ENCODE results near the gene DNAJB5.
"Not testable (repeated sequence)": the region's sequence is repeated elsewhere in the genome, so short reads cannot be mapped to it uniquely, and the experiment has no call there.

The DNAJB5 gene

GRCh38 chr9:35000535-35001284 lies 11.2 kb downstream of the DNAJB5 start:
- no peak for DNase-seq (ENCODE audit: low read depth)

GRCh38 chr9:35001285-35001677 lies 11.7 kb downstream of the DNAJB5 start:
- no peak for DNase-seq (ENCODE audit: low read depth)

DNA sequence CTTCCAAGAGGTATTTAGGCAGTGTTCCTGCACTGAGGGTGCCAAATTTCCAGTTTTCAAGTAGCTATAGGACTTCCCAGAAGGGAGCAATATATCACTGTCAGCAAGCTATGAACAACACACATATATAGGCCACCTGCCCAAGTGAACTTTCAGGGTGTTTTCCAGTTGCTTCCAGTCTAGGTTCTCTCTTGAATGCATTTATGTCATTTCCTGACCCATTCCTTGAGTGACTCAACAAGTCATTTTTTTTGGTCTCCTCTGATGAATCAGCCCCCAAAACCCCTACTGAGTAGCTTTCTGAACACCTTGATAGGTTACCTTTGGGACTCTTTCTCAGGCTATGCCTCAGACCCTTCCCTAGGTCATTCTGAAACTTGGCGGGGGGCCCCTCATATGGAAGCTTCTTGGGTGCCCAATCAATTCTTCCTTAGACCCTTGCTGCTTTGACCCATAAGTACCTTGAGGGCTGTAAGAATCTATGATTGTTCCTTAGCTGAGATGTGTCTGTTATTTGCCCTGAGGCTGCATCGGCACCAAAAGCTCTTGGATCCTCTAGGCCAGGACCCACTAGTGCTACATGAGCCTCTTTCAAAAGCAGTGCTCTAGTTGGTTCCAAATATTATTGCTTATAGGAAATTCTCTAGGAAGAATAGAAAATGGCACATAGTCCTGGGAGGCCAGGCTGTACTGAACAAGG lies 12.4 kb downstream of the DNAJB5 start:
- no peak for DNase-seq (ENCODE audit: low read depth)

- no peak for DNase-seq (ENCODE audit: low read depth)
Observed at GRCh38 chr9:35002623-35003022, 13.1 kb downstream of the DNAJB5 start.

DNA sequence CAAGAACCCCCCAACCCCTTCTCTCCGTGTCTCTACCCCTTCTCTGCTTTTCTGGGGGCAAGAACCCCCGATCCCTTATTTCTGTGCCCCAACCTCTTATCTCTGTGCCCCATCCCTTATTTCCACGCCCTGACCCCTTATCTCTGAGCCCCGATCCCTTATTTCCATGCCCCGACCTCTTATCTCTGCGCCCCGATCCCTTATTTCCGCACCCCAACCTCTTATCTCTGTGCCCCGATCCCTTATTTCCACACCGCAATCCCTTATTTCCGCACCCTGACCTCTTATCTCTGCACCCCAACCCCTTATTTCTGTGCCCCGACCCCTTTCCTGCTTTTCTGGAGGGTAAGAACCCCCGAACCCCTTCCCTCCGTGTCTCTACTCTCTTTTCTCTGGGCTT lies 14.8 kb downstream of the DNAJB5 start:
- DNase-seq (ENCODE audit: low read depth): not testable (repeated sequence)

DNA sequence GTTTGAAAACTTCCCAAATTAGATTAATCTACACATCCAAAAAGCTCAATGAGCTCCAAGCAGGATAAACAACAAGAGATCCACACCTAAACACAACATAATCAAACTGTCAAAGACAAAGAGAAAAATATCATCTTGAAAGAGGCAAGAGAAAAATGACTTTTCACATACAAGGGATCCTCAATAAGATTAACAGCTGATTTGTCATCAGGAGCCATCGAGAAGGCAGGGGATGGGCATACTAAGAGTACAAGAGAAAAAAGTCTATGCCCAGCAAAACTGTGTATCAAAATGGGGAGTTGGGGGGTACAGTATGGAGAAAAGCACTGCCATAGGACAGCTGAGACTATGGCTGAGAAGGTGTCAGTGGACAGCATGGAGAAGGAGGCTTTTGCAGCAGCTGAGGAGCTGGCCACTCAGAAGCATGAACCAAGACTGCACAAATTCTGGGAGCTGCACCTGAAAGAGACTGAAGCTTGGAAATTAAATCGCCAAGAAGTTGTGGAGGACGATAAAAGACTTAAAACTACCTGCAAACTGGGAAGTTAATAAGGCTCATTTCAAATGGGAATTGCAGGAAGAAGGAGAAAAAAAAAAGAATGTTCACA lies 20.9 kb downstream of the DNAJB5 start:
- DNase-seq (ENCODE audit: low read depth): no peak

GRCh38 chr9:35014517-35014916 lies 25.0 kb downstream of the DNAJB5 start:
- no peak for DNase-seq (ENCODE audit: low read depth)

DNA sequence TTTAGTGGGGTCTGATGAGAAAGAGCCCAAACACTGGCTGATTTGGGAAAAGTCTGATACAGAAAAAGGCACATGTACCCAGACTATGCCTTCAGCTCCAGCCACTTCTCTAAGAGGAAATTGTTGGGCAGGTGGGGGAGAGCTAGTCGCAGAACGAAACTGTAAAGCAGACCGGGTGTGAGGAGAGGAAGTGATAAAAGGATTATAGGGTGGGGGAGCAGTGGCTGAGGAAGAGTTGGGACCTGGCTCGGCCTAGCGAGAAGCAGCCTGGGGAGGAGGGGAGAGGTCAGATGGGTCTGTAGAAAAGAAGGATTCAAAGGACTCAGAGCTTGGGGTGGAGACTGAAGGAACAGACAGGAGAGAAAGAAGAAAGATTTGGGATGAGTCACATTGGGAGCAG lies 33.9 kb downstream of the DNAJB5 start:
- not testable (repeated sequence) for DNase-seq (ENCODE audit: low read depth)

DNA sequence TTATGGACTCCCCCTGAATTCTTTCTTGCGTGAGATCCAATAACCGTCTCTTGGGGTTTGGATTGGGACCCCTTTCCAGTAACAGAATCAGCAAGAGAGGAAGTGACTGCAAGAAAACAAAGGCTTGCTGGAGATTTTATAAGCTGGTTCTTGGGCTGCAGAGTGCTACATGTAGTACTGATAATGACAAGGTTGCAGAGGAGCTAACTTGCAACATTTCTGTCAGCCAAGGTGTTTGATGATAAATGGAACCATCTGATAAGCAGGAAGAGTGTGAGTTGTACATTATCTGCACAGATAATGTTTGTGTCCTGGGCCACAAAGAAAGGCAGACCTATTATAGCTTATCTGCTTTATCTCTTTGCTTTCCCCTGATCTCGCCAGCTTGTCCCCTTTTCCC lies 37.1 kb downstream of the DNAJB5 start:
- DNase-seq (ENCODE audit: low read depth): no peak

GRCh38 chr9:35027374-35027773 lies 37.8 kb downstream of the DNAJB5 start:
- no peak for DNase-seq (ENCODE audit: low read depth)

GRCh38 chr9:35027860-35028259 lies 38.3 kb downstream of the DNAJB5 start:
- DNase-seq (ENCODE audit: low read depth): no peak

GRCh38 chr9:35028341-35028740 lies 38.8 kb downstream of the DNAJB5 start:
- DNase-seq (ENCODE audit: low read depth): no peak

DNA sequence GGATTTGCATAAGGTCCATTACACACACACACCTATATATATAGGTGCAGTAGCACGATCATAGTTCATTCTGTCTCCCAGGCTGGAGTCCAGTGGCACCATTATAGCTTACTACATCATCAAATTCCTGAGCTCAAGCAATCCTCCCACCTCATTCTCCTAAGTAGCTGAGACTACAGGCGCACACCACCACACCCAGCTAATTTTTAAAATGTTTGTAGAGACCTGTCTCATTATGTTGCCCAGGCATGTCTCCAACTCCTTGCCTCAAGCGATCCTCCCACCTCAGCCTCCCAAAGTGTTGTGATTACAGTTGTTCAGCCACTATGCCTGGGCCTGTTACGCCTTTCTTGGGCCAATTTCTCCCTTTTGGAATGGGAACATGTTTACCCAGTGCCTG lies 39.7 kb downstream of the DNAJB5 start:
- DNase-seq (ENCODE audit: low read depth): no peak

GRCh38 chr9:35029852-35030251 lies 40.3 kb downstream of the DNAJB5 start:
- DNase-seq (ENCODE audit: low read depth): no peak

DNA sequence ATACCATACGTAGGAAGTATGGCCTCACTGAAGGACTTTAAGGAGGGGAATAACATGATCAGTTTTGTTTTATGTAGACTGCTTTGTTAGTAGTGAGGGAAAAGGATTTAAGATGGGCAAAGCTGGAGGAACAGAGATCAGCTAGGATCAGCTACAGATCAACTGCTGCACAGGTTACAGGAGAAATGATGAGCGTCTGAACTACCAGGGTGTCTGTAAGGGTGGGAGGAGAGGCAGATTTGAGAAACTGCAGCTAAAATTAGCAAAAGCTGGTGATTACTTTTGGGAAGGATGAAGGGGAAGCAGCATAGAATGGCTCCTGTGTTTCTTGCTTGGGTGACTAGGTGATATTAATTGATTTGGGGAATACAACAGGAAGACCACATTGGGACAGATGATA lies 43.6 kb downstream of the DNAJB5 start:
- DNase-seq (ENCODE audit: low read depth): no peak

DNA sequence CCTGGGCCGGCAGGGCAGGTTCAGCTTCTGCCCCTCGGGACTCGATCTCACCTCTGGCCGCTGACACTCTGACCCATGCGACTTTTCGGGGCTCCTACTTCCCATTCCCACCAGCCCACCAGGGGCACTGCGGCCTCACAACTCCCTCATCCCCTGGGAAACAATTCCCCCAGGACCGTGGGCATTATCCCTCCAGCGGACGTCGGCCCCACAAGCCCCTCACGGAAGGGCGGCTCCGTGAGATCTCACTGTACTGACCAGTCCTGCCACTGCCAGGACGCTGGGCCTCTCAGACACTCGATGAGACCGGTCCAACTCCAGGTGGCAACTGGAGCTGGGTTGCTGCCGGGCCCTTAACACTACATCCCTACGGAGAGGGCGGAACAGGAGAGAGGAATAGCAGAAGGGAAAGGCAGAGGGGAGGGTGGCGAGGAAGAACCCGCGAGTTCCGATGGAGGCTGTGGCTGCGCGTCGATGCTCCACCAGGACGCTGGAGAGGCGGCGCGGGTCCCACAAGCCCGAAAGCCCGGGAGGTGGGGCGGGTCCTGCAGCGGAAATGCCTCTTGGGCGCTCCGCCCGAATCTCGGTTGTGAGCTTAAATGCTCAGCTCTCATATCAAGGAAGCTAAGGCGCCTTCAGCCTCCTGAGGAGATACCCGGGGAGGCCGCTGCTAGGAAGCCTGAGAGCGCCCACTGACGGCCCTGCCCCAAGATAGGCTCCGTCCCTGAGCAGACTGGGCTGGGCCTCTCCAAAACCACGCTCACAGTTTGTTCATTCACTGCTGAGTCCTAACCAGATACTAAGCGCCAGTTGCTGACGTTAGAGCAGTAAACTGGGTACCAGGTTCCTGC lies 46.5 kb downstream of the DNAJB5 start:
- DNase-seq (ENCODE audit: low read depth): no peak

GRCh38 chr9:35042081-35042604 lies 52.6 kb downstream of the DNAJB5 start:
- no peak for DNase-seq (ENCODE audit: low read depth)

DNA sequence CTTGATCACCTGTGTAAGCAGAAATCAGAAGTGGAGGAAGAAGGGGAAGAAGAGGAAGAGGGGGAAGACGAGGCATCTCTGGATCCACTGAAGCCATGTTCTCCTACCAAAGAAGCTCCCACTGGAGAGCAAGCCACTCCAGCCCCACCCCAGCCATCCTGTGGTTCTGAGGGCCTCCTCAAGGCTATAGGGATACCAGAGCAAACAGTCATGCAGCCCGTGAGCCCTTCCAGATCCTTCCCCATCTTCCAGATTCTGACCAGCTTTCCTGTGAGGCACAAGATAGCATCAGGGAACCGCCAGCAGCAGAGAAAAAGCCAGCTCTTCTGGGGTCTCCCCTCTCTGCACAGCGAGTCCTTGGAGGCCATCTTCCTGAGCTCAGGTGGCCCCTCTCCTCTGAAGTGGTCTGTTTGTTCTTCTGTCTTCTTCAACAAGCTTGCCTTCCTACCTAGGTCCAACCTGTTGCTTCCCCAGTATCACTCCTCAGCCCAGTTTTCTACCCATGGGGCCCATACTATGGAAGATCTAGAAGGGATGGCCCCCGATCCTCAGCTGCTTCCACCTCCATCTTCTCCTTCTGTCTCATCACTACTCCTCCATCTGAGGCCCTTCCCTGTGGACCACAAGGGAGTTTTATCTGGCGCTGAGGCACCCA lies 53.5 kb downstream of the DNAJB5 start:
- no peak for DNase-seq (ENCODE audit: low read depth)

GRCh38 chr9:35044071-35044470 lies 54.5 kb downstream of the DNAJB5 start:
- no peak for DNase-seq (ENCODE audit: low read depth)
